ENCODE measurements around the gene DCAF5. TPM values are rescaled to one million over a fixed set of nuclear protein-coding genes. Genes with fewer than 3 reads are reported as not detected.

DCAF5 gene
- total RNA-seq, 4 donors from 2014 or later, result 36.4 to 47.7 (median 40.2) TPM

- no peak for TF ChIP-seq CTCF (IDR thresholded peaks at IDR 0.05; ENCODE audit: low read depth)
These were observed 953 bp upstream of the DCAF5 start for GRCh38 chr14:69153873-69154270.

GRCh38 chr14:69153152-69153872 is 393 bp upstream of the DCAF5 start:
- no peak for TF ChIP-seq CTCF (IDR thresholded peaks at IDR 0.05; ENCODE audit: low read depth)

- TF ChIP-seq CTCF (IDR thresholded peaks at IDR 0.05; ENCODE audit: low read depth), result no peak
These were observed 578 bp downstream of the DCAF5 start for GRCh38 chr14:69152181-69152901.

- TF ChIP-seq CTCF (IDR thresholded peaks at IDR 0.05; ENCODE audit: low read depth), result no peak
These were observed 1.3 kb downstream of the DCAF5 start for GRCh38 chr14:69151458-69152180.

GRCh38 chr14:69149461-69150244 is 3.3 kb downstream of the DCAF5 start:
- TF ChIP-seq CTCF (IDR thresholded peaks at IDR 0.05; ENCODE audit: low read depth), result no peak

GRCh38 chr14:69142101-69142500 is 10.8 kb downstream of the DCAF5 start:
- TF ChIP-seq CTCF (IDR thresholded peaks at IDR 0.05; ENCODE audit: low read depth), result no peak

Data from subcutaneous adipose tissue (tissue), 4 donors.